Prostate gland (tissue), 2 donors: ENCODE results near the gene SYT6. TPM values are rescaled to one million over a fixed set of nuclear protein-coding genes. Genes with fewer than 3 reads are reported as not detected.

Source experiments
- DNase-seq: peaks from one replicate; pipeline ENCODE4 v3.0.0-alpha.2; 2019; ENCODE audit warnings: low spot score
- H3K27ac ChIP-seq, 2 donors: fragments of 200-600 bp; sonication (generic); 2 replicates each; pipeline ENCODE4 v1.5.1; 2017 to 2019
- H3K27me3 ChIP-seq: fragments of 200-600 bp; sonication (generic); replicated peaks from 2 replicates; pipeline ENCODE4 v1.5.1; 2019; ENCODE audit not compliant: insufficient read depth
- H3K36me3 ChIP-seq, 2 donors: fragments of 200-600 bp; sonication (generic); 1 replicate in 1 of 2; 2 replicates in 1 of 2; pipeline versions ENCODE4 v1.5.1 to v1.8.1; 2017 to 2019
- H3K4me1 ChIP-seq: fragments of 200-600 bp; sonication (generic); replicated peaks from 2 replicates; pipeline ENCODE4 v1.5.1; 2019
- H3K4me3 ChIP-seq, 2 donors: fragments of 200-600 bp; sonication (generic); 2 replicates each; pipeline ENCODE4 v1.5.1; 2017 to 2019
- H3K9me3 ChIP-seq: fragments of 200-600 bp; sonication (generic); 2 replicates; pipeline ENCODE4 v1.5.1; 2017
- CTCF ChIP-seq, 4 experiments: fragments of 200-600 bp in 2 of 4; fragments of 450-650 bp in 2 of 4; sonication (generic) in 2 of 4; IDR thresholded peaks; 1 replicate in 3 of 4; 2 replicates in 1 of 4; pipeline ENCODE4 v1.5.1; 2016 to 2019; ENCODE audit warnings: antibody characterized with exemption in 4 of 4, mild to moderate bottlenecking in 2 of 4, moderate library complexity in 2 of 4
- POLR2A ChIP-seq: fragments of 450-650 bp; IDR thresholded peaks from one replicate; pipeline ENCODE4 v1.6.1; 2016; ENCODE audit warnings: antibody characterized with exemption, mild to moderate bottlenecking
- POLR2AphosphoS5 ChIP-seq: sonication (generic); formaldehyde crosslinking; IDR thresholded peaks from one replicate; pipeline ENCODE4 v1.6.1; 2017; ENCODE audit warnings: antibody characterized with exemption
- WGBS: methylation state at CpG from one replicate; pipeline ENCODE4 v1.1.5; 2018; 5-methylcytosine and 5-hydroxymethylcytosine counted together
- intact Hi-C: fragments of 100-400 bp; cut with DNase I; formaldehyde crosslinking; loops from one replicate; pipeline ENCODE4 v1.14.2; 2022
- total RNA-seq, 2 donors: library from RNA; depleted of rRNA; stranded (reverse); fragments of >200 nt; gene quantifications; one replicate each; pipeline ENCODE4 v1.1.0, GENCODE V29; 2016

Gene SYT6
- total RNA-seq, 2 donors from 2014 or later, result 1.6 TPM; not detected in 1

DNA sequence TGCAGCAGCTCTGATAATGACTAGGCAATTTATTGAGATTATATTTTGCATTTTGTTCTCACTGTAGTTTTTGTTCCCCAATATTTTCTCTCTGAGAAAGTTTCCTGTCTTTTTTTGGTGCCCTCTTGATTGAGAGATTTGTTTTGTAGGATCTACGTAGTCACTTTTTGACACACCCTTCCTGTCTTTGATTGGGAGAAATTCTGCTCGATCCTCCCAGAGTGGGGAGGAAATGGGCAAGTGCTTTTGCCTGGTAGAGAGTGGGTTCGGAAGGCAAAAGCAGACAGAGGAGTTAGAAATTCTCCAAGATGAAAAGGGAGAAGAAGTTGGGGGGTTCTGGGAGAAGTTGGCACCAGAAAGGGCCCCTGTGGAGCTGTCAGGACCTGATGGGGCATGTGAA lies 42.1 kb upstream of the SYT6 start:
- TF ChIP-seq POLR2A (no peak), POLR2AphosphoS5 (no peak), CTCF (IDR thresholded peaks at IDR 0.05) (no peak)
- DNase-seq, result no peak
- WGBS, result 72% methylated on average over 3 of the region's 3 CpGs
- Histone ChIP-seq H3K4me1 (no peaks in the 10 kb centered on the region), H3K27ac (no peak overlapping the region), H3K27me3 (no peaks in the 10 kb centered on the region), H3K36me3 (no peaks in the 10 kb centered on the region), H3K4me3 (no peak overlapping the region), H3K9me3 (no peaks in the 10 kb centered on the region)
- intact Hi-C loops, result no loop called here

- Histone ChIP-seq H3K9me3 (no peaks in the 10 kb centered on the region), H3K4me3 (no peak overlapping the region), H3K4me1 (no peaks in the 10 kb centered on the region), H3K27ac (no peak overlapping the region), H3K36me3 (no peaks in the 10 kb centered on the region), H3K27me3 (no peaks in the 10 kb centered on the region)
- no peak for DNase-seq
- 79% methylated on average over 5 of the region's 5 CpGs for WGBS
- TF ChIP-seq CTCF (IDR thresholded peaks at IDR 0.05) (no peak), POLR2AphosphoS5 (no peak), POLR2A (no peak)
- intact Hi-C loops, result no loop called here
Measured at GRCh38 chr1:114192328-114192727, 38.7 kb upstream of the SYT6 start.

GRCh38 chr1:114189398-114189797 lies 35.7 kb upstream of the SYT6 start:
- no peak overlapping the region for H3K4me3 ChIP-seq
- no peaks in the 10 kb centered on the region for H3K9me3 ChIP-seq
- H3K36me3 ChIP-seq, result no peaks in the 10 kb centered on the region
- no peak for DNase-seq
- intact Hi-C loops, result no loop called here
- no peak for TF ChIP-seq CTCF (IDR thresholded peaks at IDR 0.05)
- no peak for TF ChIP-seq POLR2AphosphoS5
- no peak for TF ChIP-seq POLR2A
- no peak overlapping the region for H3K27ac ChIP-seq
- 89% methylated on average over 3 of the region's 3 CpGs for WGBS
- no peaks in the 10 kb centered on the region for H3K4me1 ChIP-seq
- no peaks in the 10 kb centered on the region for H3K27me3 ChIP-seq

DNA sequence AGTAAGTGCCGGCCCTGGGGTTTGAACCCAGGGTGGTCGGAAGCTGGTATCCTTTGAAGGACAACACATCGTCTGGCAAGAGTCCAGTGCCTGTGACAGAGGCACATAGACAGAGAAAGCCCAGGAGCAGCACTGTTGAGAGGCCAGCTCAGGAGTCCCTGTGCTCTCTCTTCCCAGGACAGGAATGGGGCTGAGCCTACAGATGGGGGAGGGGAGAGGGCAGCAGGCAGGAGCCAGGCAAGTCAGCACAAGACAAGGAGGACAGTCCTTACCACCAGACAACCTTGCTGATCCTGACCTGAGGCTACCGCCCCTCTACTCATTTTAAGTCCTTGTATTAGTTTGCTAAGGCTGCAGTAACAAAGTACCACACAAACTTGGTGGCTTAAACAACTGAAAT lies 27.7 kb upstream of the SYT6 start:
- Histone ChIP-seq H3K4me1 (no peaks in the 10 kb centered on the region), H3K36me3 (no peaks in the 10 kb centered on the region), H3K27me3 (no peaks in the 10 kb centered on the region), H3K27ac (no peak overlapping the region), H3K4me3 (no peak overlapping the region), H3K9me3 (no peaks in the 10 kb centered on the region)
- DNase-seq, result no peak
- intact Hi-C loops, result no loop called here
- no peak for TF ChIP-seq POLR2AphosphoS5
- no peak for TF ChIP-seq CTCF (IDR thresholded peaks at IDR 0.05)
- no peak for TF ChIP-seq POLR2A
- WGBS, result 97% methylated on average over 4 of the region's 4 CpGs

- intact Hi-C loops, result no loop called here
- Histone ChIP-seq H3K4me3 (no peak overlapping the region), H3K27ac (no peak overlapping the region), H3K9me3 (no peaks in the 10 kb centered on the region), H3K36me3 (no peaks in the 10 kb centered on the region), H3K27me3 (no peaks in the 10 kb centered on the region), H3K4me1 (no peaks in the 10 kb centered on the region)
- DNase-seq, result no peak
- 96% methylated on average over 5 of the region's 5 CpGs for WGBS
- TF ChIP-seq CTCF (IDR thresholded peaks at IDR 0.05), result no peak
- no peak for TF ChIP-seq POLR2A
- no peak for TF ChIP-seq POLR2AphosphoS5
Measured at GRCh38 chr1:114180742-114181141, 27.1 kb upstream of the SYT6 start.
